Neuronal stem cell (in vitro differentiated cells): ENCODE data around the gene FGF1. TPM values are rescaled to one million over a fixed set of nuclear protein-coding genes. Genes with fewer than 3 reads are reported as not detected.

Experiments
- DNase-seq: peaks from one replicate; pipeline ENCODE4 v3.0.0-alpha.2; 2013; ENCODE audit warnings: low spot score
- H2AFZ ChIP-seq: one replicate; pipeline ENCODE4 v1.6.1; 2013; ENCODE audit warnings: mild to moderate bottlenecking, low read length, inconsistent platforms
- H2AK5ac ChIP-seq: 2 replicates; pipeline ENCODE4 v1.6.1; 2013; ENCODE audit warnings: low read depth, mild to moderate bottlenecking, inconsistent platforms, low read length, moderate library complexity, mixed read lengths
- H2BK120ac ChIP-seq: 2 replicates; pipeline ENCODE4 v1.6.1; 2013; ENCODE audit warnings: low read depth, mild to moderate bottlenecking, inconsistent platforms, low read length, moderate library complexity, mixed read lengths
- H2BK12ac ChIP-seq: one replicate; pipeline ENCODE4 v1.6.1; 2013; ENCODE audit warnings: low read length, inconsistent platforms
- H2BK15ac ChIP-seq: 2 replicates; pipeline ENCODE4 v1.6.1; 2013; ENCODE audit warnings: mild to moderate bottlenecking, low read length, inconsistent platforms, mixed read lengths
- H2BK5ac ChIP-seq: one replicate; pipeline ENCODE4 v1.6.1; 2013; ENCODE audit warnings: inconsistent platforms, mild to moderate bottlenecking, low read length, moderate library complexity
- H3K14ac ChIP-seq: one replicate; pipeline ENCODE4 v1.6.1; 2013; ENCODE audit warnings: low read length, inconsistent platforms
- H3K18ac ChIP-seq: 2 replicates; pipeline ENCODE4 v1.6.1; 2013; ENCODE audit warnings: low read length, inconsistent platforms
- H3K23ac ChIP-seq: 2 replicates; pipeline ENCODE4 v1.6.1; 2013; ENCODE audit warnings: low read depth, mild to moderate bottlenecking, mixed read lengths, low read length, inconsistent platforms; ENCODE audit not compliant: poor library complexity
- H3K27ac ChIP-seq: replicated peaks from 3 replicates; pipeline ENCODE4 v1.5.1; 2013; ENCODE audit warnings: low read length, inconsistent platforms
- H3K27me3 ChIP-seq, 3 experiments: 2 replicates each; pipeline ENCODE4 v1.6.1; 2013; ENCODE audit warnings: low read length in 3 of 3, mild to moderate bottlenecking in 2 of 3, inconsistent platforms in 1 of 3, low read depth in 1 of 3, mixed read lengths in 1 of 3, moderate library complexity in 1 of 3; ENCODE audit not compliant: control insufficient read depth in 3 of 3, insufficient read depth in 3 of 3
- H3K36me3 ChIP-seq, 2 donors: replicated peaks in 1 of 2; 2 replicates each; pipeline ENCODE4 v1.6.1; 2013; ENCODE audit warnings: low read length in 2 of 2; ENCODE audit not compliant: control insufficient read depth in 2 of 2, insufficient read depth in 2 of 2
- H3K4ac ChIP-seq: 2 replicates; pipeline ENCODE4 v1.6.1; 2013; ENCODE audit warnings: inconsistent platforms, mild to moderate bottlenecking, low read length, moderate library complexity
- H3K4me1 ChIP-seq, 2 donors: 1 replicate in 1 of 2; 2 replicates in 1 of 2; pipeline ENCODE4 v1.6.1; 2013; ENCODE audit warnings: low read length in 2 of 2, low read depth in 1 of 2; ENCODE audit not compliant: control insufficient read depth in 2 of 2, insufficient read depth in 1 of 2
- H3K4me2 ChIP-seq: one replicate; pipeline ENCODE4 v1.6.1; 2013; ENCODE audit warnings: mild to moderate bottlenecking, low read length, inconsistent platforms; ENCODE audit not compliant: insufficient read depth, poor library complexity, severe bottlenecking
- H3K4me3 ChIP-seq, 2 donors: 2 replicates each; pipeline ENCODE4 v1.5.1; 2013; ENCODE audit warnings: low read length in 2 of 2, mild to moderate bottlenecking in 2 of 2, inconsistent platforms in 1 of 2, moderate library complexity in 1 of 2
- H3K79me1 ChIP-seq: one replicate; pipeline ENCODE4 v1.6.1; 2013; ENCODE audit warnings: low read depth, mild to moderate bottlenecking, inconsistent platforms, low read length, moderate library complexity
- H3K9ac ChIP-seq: one replicate; pipeline ENCODE4 v1.6.1; 2013; ENCODE audit warnings: mild to moderate bottlenecking, low read depth, low read length, inconsistent platforms; ENCODE audit not compliant: poor library complexity
- H3K9me3 ChIP-seq, 2 donors: replicated peaks in 1 of 2; 2 replicates each; pipeline versions ENCODE3 to v1.6.1; 2013; ENCODE audit warnings: low read length in 2 of 2, mild to moderate bottlenecking in 2 of 2, inconsistent platforms in 1 of 2, low read depth in 1 of 2, mixed read lengths in 1 of 2, moderate library complexity in 1 of 2; ENCODE audit not compliant: control insufficient read depth in 2 of 2, insufficient read depth in 1 of 2
- H4K8ac ChIP-seq: one replicate; pipeline ENCODE4 v1.6.1; 2013; ENCODE audit warnings: low read depth, mild to moderate bottlenecking, inconsistent platforms, low read length, moderate library complexity
- H4K91ac ChIP-seq: one replicate; pipeline ENCODE4 v1.6.1; 2013; ENCODE audit warnings: low read length, low read depth, mild to moderate bottlenecking, inconsistent platforms; ENCODE audit not compliant: poor library complexity
- WGBS, 2 donors: extraction: QIAGEN DNeasy Blood & Tissue Kit; methylation state at CpG; one replicate each; pipeline ENCODE4 v1.1.7; 2013; ENCODE audit warnings: missing lambda C conversion rate in 2 of 2, mixed read lengths in 1 of 2; ENCODE audit not compliant: insufficient read length in 2 of 2, insufficient replicate concordance in 1 of 2; ENCODE audit errors: extremely low coverage in 2 of 2; 5-methylcytosine and 5-hydroxymethylcytosine counted together
- polyA plus RNA-seq, 2 experiments: library from polyadenylated mRNA; stranded (reverse); fragments of 200-250 nt; gene quantifications; one replicate each; pipeline ENCODE4 v1.2.3, GENCODE V29; 2013

Gene FGF1
- polyA plus RNA-seq (2013, experiment 1 of 2) = 0.18 TPM
- polyA plus RNA-seq (2013, experiment 2 of 2) = 0.10 TPM

- no peak within 1 kb of the TSS for H3K4me3 ChIP-seq
- H2BK120ac ChIP-seq = no peak within 1 kb of the TSS
- DNase-seq = no peak
- H3K14ac ChIP-seq = peak within 1 kb of the TSS; percentile 32
- H3K9me3 ChIP-seq = no peaks in the 10 kb centered on the region
- peak within 1 kb of the TSS; percentile 92 for H2BK12ac ChIP-seq
- H3K4me1 ChIP-seq = peaks cover 28 to 29% of the 10 kb centered on the region in 2 donors
- H3K79me1 ChIP-seq = no peaks in the 10 kb centered on the region
- H3K27ac ChIP-seq = peak within 1 kb of the TSS; percentile 21
- peak within 1 kb of the TSS; percentile 83 for H2AFZ ChIP-seq
- peak within 1 kb of the TSS; percentile 14 for H2BK5ac ChIP-seq
- H2AK5ac ChIP-seq = peak within 1 kb of the TSS; percentile 22
- no peak within 1 kb of the TSS for H3K4ac ChIP-seq
- peak within 1 kb of the TSS; percentile 87 for H3K18ac ChIP-seq
- H3K9ac ChIP-seq = no peak within 1 kb of the TSS
- H2BK15ac ChIP-seq = peak within 1 kb of the TSS; percentile 57
- H4K91ac ChIP-seq = peak within 1 kb of the TSS; percentile 19
- peak within 1 kb of the TSS; percentile 20 for H3K23ac ChIP-seq
- H3K27me3 ChIP-seq = no peaks in the 10 kb centered on the region
- H4K8ac ChIP-seq = no peak within 1 kb of the TSS
- no CpG with 5 or more reads among the region's 12 CpGs for WGBS, 2 donors
- H3K36me3 ChIP-seq = no peaks in the 10 kb centered on the region
- no peak within 1 kb of the TSS for H3K4me2 ChIP-seq
Measured at GRCh38 chr5:142685418-142686209, at the start of gene FGF1. TSS of gene FGF1 (minus strand) at chr5:142686090. CDS start at chr5:142614127, 71,963 bp downstream.

- H3K79me1 ChIP-seq = no peaks in the 10 kb centered on the region
- no peak overlapping the region for H3K23ac ChIP-seq
- H2BK12ac ChIP-seq = no peak overlapping the region
- H3K27me3 ChIP-seq = no peaks in the 10 kb centered on the region
- no peak overlapping the region for H2AK5ac ChIP-seq
- no peak overlapping the region for H3K27ac ChIP-seq
- H3K14ac ChIP-seq = no peak overlapping the region
- H3K18ac ChIP-seq = no peak overlapping the region
- no peak for DNase-seq
- no peak overlapping the region for H2BK5ac ChIP-seq
- no peak overlapping the region for H3K4me3 ChIP-seq
- H3K4ac ChIP-seq = no peak overlapping the region
- no CpG with 5 or more reads among the region's 2 CpGs for WGBS, 2 donors
- H3K9ac ChIP-seq = no peak overlapping the region
- no peak overlapping the region for H4K8ac ChIP-seq
- H4K91ac ChIP-seq = no peak overlapping the region
- H2AFZ ChIP-seq = no peak overlapping the region
- no peak overlapping the region for H2BK120ac ChIP-seq
- H3K4me2 ChIP-seq = no peak overlapping the region
- peaks cover 0 to 4% of the 10 kb centered on the region in 2 donors for H3K4me1 ChIP-seq
- H3K9me3 ChIP-seq = no peaks in the 10 kb centered on the region
- no peaks in the 10 kb centered on the region for H3K36me3 ChIP-seq
- H2BK15ac ChIP-seq = no peak overlapping the region
Measured at GRCh38 chr5:142727735-142728047, 41.8 kb upstream of the FGF1 start.

GRCh38 chr5:142726188-142726731 lies 40.4 kb upstream of the FGF1 start:
- Histone ChIP-seq H4K91ac (no peak overlapping the region), H3K27ac (no peak overlapping the region), H4K8ac (no peak overlapping the region), H3K18ac (no peak overlapping the region), H3K36me3 (no peaks in the 10 kb centered on the region), H3K4me2 (no peak overlapping the region), H2BK5ac (no peak overlapping the region), H2BK12ac (no peak overlapping the region), H3K9ac (no peak overlapping the region), H3K27me3 (no peaks in the 10 kb centered on the region), H3K4ac (no peak overlapping the region), H2BK15ac (no peak overlapping the region), H3K79me1 (no peaks in the 10 kb centered on the region), H3K23ac (no peak overlapping the region), H3K4me3 (no peak overlapping the region), H2AFZ (no peak overlapping the region), H3K14ac (no peak overlapping the region), H3K9me3 (no peaks in the 10 kb centered on the region), H2BK120ac (no peak overlapping the region), H2AK5ac (no peak overlapping the region), H3K4me1 (peaks cover 0 to 4% of the 10 kb centered on the region in 2 donors)
- no CpG with 5 or more reads among the region's 2 CpGs for WGBS, 2 donors
- DNase-seq = no peak
